Activated CD4-positive, CD25-positive, alpha-beta regulatory T cell treated with anti-CD3 and anti-CD28 coated beads, Interleukin-2, amount 50 U/mL, for 24 hours (primary cell): ENCODE measurements around the gene ITSN1.

Experiments used
- ATAC-seq, 2 donors: fragments of 150-1000 bp; cut with Tn5 transposase; one replicate each; pipeline ENCODE4 v1.10.0; 2021; ENCODE audit warnings: mild to moderate bottlenecking in 1 of 2, moderate library complexity in 1 of 2

ITSN1 gene

GRCh38 chr21:33940881-33941245, 298.6 kb downstream of the ITSN1 start:
- ATAC-seq, result no peak

GRCh38 chr21:33942426-33942825, 300.1 kb downstream of the ITSN1 start:
- no peak for ATAC-seq

- ATAC-seq, result no peak
Measured at GRCh38 chr21:33943293-33943692, 301.0 kb downstream of the ITSN1 start.

DNA sequence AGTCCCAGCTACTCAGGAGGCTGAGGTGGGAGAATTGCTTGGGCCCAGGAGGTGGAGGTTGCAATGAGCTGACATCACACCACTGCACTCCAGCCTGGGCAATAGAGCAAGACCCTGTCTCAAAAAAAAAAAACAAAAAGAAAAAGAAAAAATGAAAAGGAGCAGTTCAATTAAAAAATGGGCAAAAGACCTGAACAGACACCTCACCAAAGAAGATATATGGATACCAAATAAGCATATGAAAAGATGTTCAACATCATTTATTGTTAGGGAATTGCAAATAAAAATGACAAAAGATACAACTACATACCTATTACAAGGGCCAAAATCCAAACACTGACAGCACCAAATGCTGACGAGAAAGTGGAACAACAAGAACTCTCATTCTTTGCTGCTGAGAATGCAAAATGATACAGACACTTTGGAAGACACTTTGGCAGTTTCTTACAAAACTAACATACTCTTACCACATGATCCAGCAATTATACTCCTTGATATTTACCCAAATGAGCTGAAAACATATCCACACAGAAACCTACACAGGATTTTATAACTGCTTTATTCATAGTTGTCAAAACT, 302.0 kb downstream of the ITSN1 start:
- no peak for ATAC-seq

- ATAC-seq, result no peak
Measured at GRCh38 chr21:33945652-33946270, 303.5 kb downstream of the ITSN1 start.

GRCh38 chr21:33947451-33948095, 305.3 kb downstream of the ITSN1 start:
- ATAC-seq, result peak; percentile 74 to 76

- ATAC-seq, result peak; percentile 62 to 68
Measured at GRCh38 chr21:33948096-33948950, 306.0 kb downstream of the ITSN1 start.

- no peak for ATAC-seq
Measured at GRCh38 chr21:33948951-33949444, 306.7 kb downstream of the ITSN1 start.
